GM06990 (cell line): Measurements from ENCODE around the gene SARS2.
"Not testable (repeated sequence)": the region's sequence is repeated elsewhere in the genome, so short reads cannot be mapped to it uniquely, and the experiment has no call there.

Source experiments
- DNase-seq: peaks from one replicate; pipeline ENCODE4 v3.0.0-alpha.2; 2011; ENCODE audit not compliant: insufficient read length; ENCODE audit errors: extremely low read depth
- H3K27me3 ChIP-seq: replicated peaks from 2 replicates; pipeline ENCODE4 v1.6.0; 2011; ENCODE audit warnings: low read length; ENCODE audit not compliant: control insufficient read depth, insufficient read depth
- H3K36me3 ChIP-seq: 2 replicates; pipeline ENCODE4 v1.5.1; 2011; ENCODE audit warnings: low read length; ENCODE audit not compliant: control insufficient read depth, insufficient read depth
- H3K4me3 ChIP-seq: replicated peaks from 2 replicates; pipeline ENCODE4 v1.5.1; 2011; ENCODE audit warnings: low read depth, mild to moderate bottlenecking, control low read depth, low read length
- TF ChIP-seq, protein P1 (sequence below): IDR thresholded peaks from 2 replicates; pipeline ENCODE4 v1.5.1; 2011; ENCODE audit warnings: low read length, control low read depth, mild to moderate bottlenecking, inconsistent platforms; ENCODE audit not compliant: insufficient read depth, poor library complexity, severe bottlenecking

The SARS2 gene

DNA sequence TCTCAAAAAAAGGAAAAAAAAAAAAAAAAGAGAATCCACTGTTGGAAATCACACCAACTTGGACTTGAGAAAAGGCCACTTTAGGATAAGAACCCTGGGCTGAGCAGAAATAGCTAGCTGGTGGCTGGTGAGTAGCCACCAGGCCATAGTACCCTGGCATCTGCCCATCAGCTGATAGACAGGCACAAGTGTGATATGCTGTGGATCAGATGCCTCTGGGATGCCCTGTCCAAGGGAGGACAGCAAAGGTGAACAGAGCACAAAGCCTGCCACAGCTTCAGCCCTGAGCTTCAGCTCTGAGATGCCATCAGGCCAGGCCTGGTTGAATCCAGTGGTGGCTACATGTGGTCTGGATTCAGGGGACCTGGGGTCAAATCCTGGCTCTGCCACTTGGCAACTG lies 39.9 kb downstream of the SARS2 start:
- no peak overlapping the region for H3K4me3 ChIP-seq
- H3K27me3 ChIP-seq: no peaks in the 10 kb centered on the region
- DNase-seq: no peak
- TF ChIP-seq, protein P1, sequence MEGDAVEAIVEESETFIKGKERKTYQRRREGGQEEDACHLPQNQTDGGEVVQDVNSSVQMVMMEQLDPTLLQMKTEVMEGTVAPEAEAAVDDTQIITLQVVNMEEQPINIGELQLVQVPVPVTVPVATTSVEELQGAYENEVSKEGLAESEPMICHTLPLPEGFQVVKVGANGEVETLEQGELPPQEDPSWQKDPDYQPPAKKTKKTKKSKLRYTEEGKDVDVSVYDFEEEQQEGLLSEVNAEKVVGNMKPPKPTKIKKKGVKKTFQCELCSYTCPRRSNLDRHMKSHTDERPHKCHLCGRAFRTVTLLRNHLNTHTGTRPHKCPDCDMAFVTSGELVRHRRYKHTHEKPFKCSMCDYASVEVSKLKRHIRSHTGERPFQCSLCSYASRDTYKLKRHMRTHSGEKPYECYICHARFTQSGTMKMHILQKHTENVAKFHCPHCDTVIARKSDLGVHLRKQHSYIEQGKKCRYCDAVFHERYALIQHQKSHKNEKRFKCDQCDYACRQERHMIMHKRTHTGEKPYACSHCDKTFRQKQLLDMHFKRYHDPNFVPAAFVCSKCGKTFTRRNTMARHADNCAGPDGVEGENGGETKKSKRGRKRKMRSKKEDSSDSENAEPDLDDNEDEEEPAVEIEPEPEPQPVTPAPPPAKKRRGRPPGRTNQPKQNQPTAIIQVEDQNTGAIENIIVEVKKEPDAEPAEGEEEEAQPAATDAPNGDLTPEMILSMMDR: no peak
- no peaks in the 10 kb centered on the region; the same call in none of the 2 replicates for H3K36me3 ChIP-seq

DNA sequence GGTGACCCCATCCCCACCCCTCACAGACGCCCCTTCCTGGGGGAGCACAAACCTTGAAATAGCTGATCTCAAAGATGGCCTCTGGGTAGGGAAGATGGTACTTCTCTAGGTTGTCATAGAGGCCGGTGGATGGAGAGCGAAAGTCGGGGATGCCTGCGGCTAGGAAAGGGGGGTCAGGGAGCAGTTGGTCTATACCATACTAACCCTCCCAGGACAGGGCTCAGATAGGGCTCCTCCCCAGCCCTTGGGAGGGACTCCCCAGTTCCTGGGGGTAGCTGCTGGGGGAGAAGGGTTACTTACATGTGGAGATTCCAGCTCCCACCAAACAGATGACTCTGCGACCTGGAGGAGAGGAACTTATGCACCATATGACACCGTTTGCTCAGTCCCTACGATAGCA lies 40.8 kb downstream of the SARS2 start:
- H3K36me3 ChIP-seq: no peaks in the 10 kb centered on the region; the same call in none of the 2 replicates
- no peaks in the 10 kb centered on the region for H3K27me3 ChIP-seq
- no peak overlapping the region for H3K4me3 ChIP-seq
- no peak for DNase-seq
- TF ChIP-seq, protein P1: no peak

DNA sequence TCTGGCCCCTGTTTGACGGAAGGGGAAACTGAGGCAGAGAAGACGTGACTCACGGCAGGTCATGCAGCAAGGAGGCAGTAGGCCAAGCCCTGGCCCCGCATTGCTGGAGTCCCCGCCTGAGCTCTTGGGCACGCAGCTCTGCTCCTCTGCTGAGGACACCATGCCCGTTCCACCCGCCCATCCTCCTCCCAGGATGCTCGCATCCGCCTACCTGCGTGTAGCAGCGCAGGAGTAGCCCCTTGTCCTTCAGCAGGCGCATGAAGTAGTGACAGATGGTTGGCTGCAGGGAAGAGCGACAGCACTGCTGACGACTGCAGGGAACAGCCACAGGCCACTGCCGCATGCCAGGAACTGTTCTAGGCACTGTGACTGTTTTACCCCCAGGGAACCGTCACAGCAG lies 41.7 kb downstream of the SARS2 start:
- H3K4me3 ChIP-seq: no peak overlapping the region
- no peaks in the 10 kb centered on the region; the same call in none of the 2 replicates for H3K36me3 ChIP-seq
- no peaks in the 10 kb centered on the region for H3K27me3 ChIP-seq
- DNase-seq: no peak
- TF ChIP-seq, protein P1: no peak

DNA sequence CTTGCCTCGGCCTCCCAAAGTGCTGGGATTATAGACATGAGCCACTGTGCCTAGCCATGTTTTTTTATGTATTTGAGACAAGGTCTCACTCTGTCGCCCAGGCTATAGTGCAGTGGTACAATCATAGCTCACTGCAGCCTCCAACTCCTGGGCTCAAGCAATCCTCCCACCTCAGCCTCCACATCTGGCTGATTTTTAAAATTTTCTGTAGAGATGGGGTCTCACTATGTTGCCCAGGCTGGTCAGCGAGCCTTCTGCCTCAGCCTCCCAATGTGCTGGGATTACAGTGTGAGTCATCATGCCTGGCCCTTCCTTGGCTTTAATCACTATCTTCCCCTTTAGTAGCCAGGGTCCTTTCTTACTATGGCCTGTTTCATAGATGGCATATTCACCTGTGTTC lies 45.9 kb downstream of the SARS2 start:
- H3K4me3 ChIP-seq, H3K36me3 ChIP-seq, DNase-seq, H3K27me3 ChIP-seq: not testable (repeated sequence)

DNA sequence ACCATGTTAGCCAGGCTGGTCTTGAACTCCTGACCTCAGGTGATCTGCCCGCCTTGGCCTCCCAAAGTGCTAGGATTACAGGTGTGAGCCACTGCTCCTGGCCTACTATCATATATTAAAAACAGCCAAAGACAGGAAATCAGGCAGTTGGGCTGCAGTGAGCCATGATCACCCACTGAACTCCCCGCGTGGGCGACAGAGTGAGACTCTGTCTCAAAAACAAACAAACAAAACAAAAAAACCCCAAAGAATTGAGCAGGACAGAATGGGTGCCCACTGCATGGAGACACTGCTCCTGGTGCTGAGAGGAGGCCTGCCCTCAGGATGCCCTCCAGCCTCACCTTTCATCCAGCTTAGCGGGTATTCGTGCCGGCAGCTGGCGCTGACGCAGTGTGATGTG lies 47.3 kb downstream of the SARS2 start:
- TF ChIP-seq, protein P1: no peak

DNA sequence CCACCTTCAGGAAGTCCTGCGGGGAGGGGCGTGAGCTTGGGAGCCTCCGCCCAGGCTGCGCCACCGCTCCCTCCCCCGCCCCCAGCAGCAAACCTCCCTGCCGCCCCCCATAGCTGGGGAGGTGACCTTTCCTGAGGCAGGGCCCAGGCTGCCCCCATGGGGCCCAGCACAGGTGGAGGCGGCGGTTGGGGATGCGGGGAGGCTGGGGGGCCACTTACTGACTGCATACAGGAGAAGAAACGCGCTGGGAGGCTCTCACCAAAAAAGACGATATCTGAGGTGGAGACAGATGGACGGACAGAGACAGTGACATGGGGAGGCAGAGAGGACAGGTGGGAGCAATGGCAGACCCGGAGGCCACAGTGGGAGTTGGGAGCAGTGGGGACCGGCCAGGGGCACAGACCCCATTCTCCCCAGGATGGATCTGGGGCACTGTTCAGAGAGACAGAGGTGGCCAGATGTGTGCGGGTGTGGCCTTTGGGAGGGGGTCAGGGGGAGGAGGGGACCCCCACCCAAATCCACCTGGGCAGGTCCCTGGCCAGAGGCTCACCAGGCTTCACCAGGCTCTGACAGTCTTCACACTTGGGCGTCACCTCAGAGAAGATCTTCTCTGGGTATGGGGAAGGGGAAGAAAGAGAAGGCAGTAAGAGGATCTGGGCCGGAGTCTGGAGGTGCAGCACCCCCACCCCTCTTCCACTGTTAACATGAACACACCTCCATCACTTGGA lies 49.5 kb downstream of the SARS2 start:
- no peaks in the 10 kb centered on the region for H3K27me3 ChIP-seq
- H3K36me3 ChIP-seq: peaks cover 2% of the 10 kb centered on the region; the same call in 1 of the 2 replicates
- TF ChIP-seq, protein P1: no peak
- no peak for DNase-seq
- no peak overlapping the region for H3K4me3 ChIP-seq

More for the DNA sequence above, 47.3 kb downstream of the SARS2 start:
- Histone ChIP-seq H3K27me3 (no peaks in the 10 kb centered on the region), H3K4me3 (no peak overlapping the region), H3K36me3 (peaks cover 2% of the 10 kb centered on the region; the same call in 1 of the 2 replicates)
- DNase-seq: no peak
